ENCODE measurements around the gene TRIM65. TPM values are rescaled to one million over a fixed set of nuclear protein-coding genes. Genes with fewer than 3 reads are reported as not detected.

TRIM65 gene
- total and polyA plus RNA-seq, 10 of the 15 experiments (the other 5 are each of a cell fraction or from before 2014, with no cell fraction given) = 1.4 to 26.0 (median 10.8) TPM

GRCh38 chr17:75909051-75909811 is 12.5 kb upstream of the TRIM65 start (continued):
- TF ChIP-seq SP1 (IDR thresholded peaks at IDR 0.05; ENCODE audit: low read depth, low read length) (no peak), DPF2 (IDR thresholded peaks at IDR 0.05) (no peak), SREBF1 (IDR thresholded peaks at IDR 0.05; ENCODE audit: low read length) (no peak), NR2C2 (IDR thresholded peaks at IDR 0.05; ENCODE audit: borderline replicate concordance, control insufficient read depth, insufficient read length, low read depth) (no peak), SPI1 (IDR thresholded peaks at IDR 0.05; ENCODE audit: borderline replicate concordance, insufficient read depth, low read depth, low read length) (no peak), FOXM1 (IDR thresholded peaks at IDR 0.05; ENCODE audit: low read depth, low read length) (no peak), CTCF (IDR thresholded peaks at IDR 0.05 in 2 of 3, conservative IDR thresholded peaks at IDR 0.05 in 1 of 3; ENCODE audit: control insufficient read depth in 2 of 3, extremely low read depth in 1 of 3, insufficient read depth in 1 of 3, low read depth in 3 of 3, low read length in 3 of 3) (no peak)

- DNase-seq (ENCODE audit: low read depth, low spot score) (no peak), ATAC-seq (no peak), FAIRE-seq (no peak)
- in situ Hi-C loops (cut with MboI) (loop anchor here (5.0 kb wide), 1 partner anchor 99 kb away; no protein-coding TSS in a partner anchor), intact Hi-C loops (cut with micrococcal nuclease; ENCODE audit: unreplicated experiment) (no loop called here)
- 93% methylated on average over 6 of the region's 6 CpGs for WGBS (ENCODE audit: insufficient coverage, insufficient replicate concordance, low lambda C conversion rate, missing lambda C conversion rate)
- BruUV-seq (replicated peaks) = no TSS peak
- H2AFZ ChIP-seq (ENCODE audit: control insufficient read depth, low read depth, low read length) = no peak overlapping the region
- H3K4me3 ChIP-seq = no peak overlapping the region
- no peak for TF ChIP-seq ELK1 (IDR thresholded peaks at IDR 0.05; ENCODE audit: low read depth, low read length)
- no peak for TF ChIP-seq SREBF1 (IDR thresholded peaks at IDR 0.05; ENCODE audit: low read length)
- no peak for TF ChIP-seq CBX3 (IDR thresholded peaks at IDR 0.05; ENCODE audit: borderline replicate concordance, low read depth)
- TF ChIP-seq RB1 (IDR thresholded peaks at IDR 0.05; ENCODE audit: borderline replicate concordance) = no peak
- TF ChIP-seq MLLT1 (IDR thresholded peaks at IDR 0.05) = no peak
- TF ChIP-seq USF1 (IDR thresholded peaks at IDR 0.05; ENCODE audit: borderline replicate concordance, extremely low read length, insufficient read depth, low read depth, low read length) = no peak
- TF ChIP-seq PKNOX1 (IDR thresholded peaks at IDR 0.05) = no peak
- TF ChIP-seq GABPA (IDR thresholded peaks at IDR 0.05; ENCODE audit: low read depth) = no peak
- no peaks in the 10 kb centered on the region for H3K9me3 ChIP-seq (replicated peaks; ENCODE audit: control insufficient read depth, insufficient read depth, low read length)
- no peaks in the 10 kb centered on the region for H3K27me3 ChIP-seq (replicated peaks in 1 of 2; ENCODE audit: control insufficient read depth in 2 of 2, insufficient read depth in 2 of 2, low read length in 1 of 2)
- H3K9ac ChIP-seq (ENCODE audit: control insufficient read depth, insufficient read depth, low read length) = no peak overlapping the region
- no peak overlapping the region for H3K4me2 ChIP-seq (ENCODE audit: control insufficient read depth, insufficient read depth)
- SMC1A ChIA-PET (ENCODE audit: uncharacterized antibody, unreplicated experiment) = no interaction called here
- H3K27ac ChIP-seq (ENCODE audit: control insufficient read depth, insufficient read depth) = no peak overlapping the region
- no peaks in the 10 kb centered on the region for H3K36me3 ChIP-seq (ENCODE audit: control insufficient read depth in 2 of 2, insufficient read depth in 2 of 2, low read length in 1 of 2)
- H4K20me1 ChIP-seq (ENCODE audit: control insufficient read depth, insufficient read depth) = no peaks in the 10 kb centered on the region
- RAD21 ChIA-PET (ENCODE audit: unreplicated experiment) = no interaction called here
- CTCF ChIA-PET = interaction anchor here (0.8 to 4.8 kb wide), 2 partner anchors 52 to 97 kb away, joined by 3 to 128 read pairs; partner anchors contain the start of gene CDK3
- peaks cover 9% of the 10 kb centered on the region for H3K79me2 ChIP-seq (ENCODE audit: control insufficient read depth, insufficient read depth, low read length)
- POLR2A ChIA-PET = interaction anchor here (1.6 kb wide), 1 partner anchor 95 kb away, joined by 3 read pairs; no protein-coding TSS in a partner anchor
- no peaks in the 10 kb centered on the region; the same call in 1 of the 2 replicates for H3K4me1 ChIP-seq (ENCODE audit: control insufficient read depth, insufficient read depth, low read length)
These were observed 11.4 kb upstream of the TRIM65 start for GRCh38 chr17:75908201-75908600.

All from GM12878 (cell line).